HepG2 (cell line): ENCODE results near the gene RAB11FIP2. TPM values are rescaled to one million over a fixed set of nuclear protein-coding genes. Genes with fewer than 3 reads are reported as not detected.

Source experiments
- HMG20B ChIP-seq: conservative IDR thresholded peaks from 2 replicates; pipeline ENCODE4 v1.6.1; 2016; ENCODE audit warnings: missing genetic modification reagents, missing compliant biosample characterization
- IRX3 ChIP-seq: sonication (generic); formaldehyde crosslinking; IDR thresholded peaks from 2 replicates; pipeline ENCODE4 v1.8.1; 2023; ENCODE audit warnings: mild to moderate bottlenecking, low read depth, missing genetic modification reagents, borderline replicate concordance
- NFAT5 ChIP-seq: sonication (generic); formaldehyde crosslinking; IDR thresholded peaks from 2 replicates; pipeline ENCODE4 v1.4.0; 2020; ENCODE audit warnings: missing genetic modification reagents
- PRDM15 ChIP-seq: sonication (generic); formaldehyde crosslinking; IDR thresholded peaks from 2 replicates; pipeline ENCODE4 v1.4.0; 2020; ENCODE audit warnings: missing genetic modification reagents
- PRPF4 ChIP-seq: fragments of 200-400 bp; formaldehyde crosslinking; IDR thresholded peaks from 2 replicates; pipeline ENCODE4 v1.6.1; 2016; ENCODE audit warnings: low read length, low read depth; ENCODE audit not compliant: poor library complexity, severe bottlenecking
- ZNF205 ChIP-seq: IDR thresholded peaks from 2 replicates; pipeline ENCODE4 v1.6.1; 2018; ENCODE audit warnings: missing biosample characterization, missing genetic modification reagents
- ZNF724P ChIP-seq: sonication (generic); formaldehyde crosslinking; IDR thresholded peaks from 2 replicates; pipeline ENCODE4 v1.8.0; 2022; ENCODE audit warnings: missing genetic modification reagents, borderline replicate concordance
- polyA plus RNA-seq, 8 experiments: library from polyadenylated mRNA; depleted of rRNA in 3 of 8; stranded (reverse) in 7 of 8; unstranded in 1 of 8; fragments of >200 nt; fragmentation: Illumina TruSeq in 4 of 8; extraction: Trizol in 4 of 8; gene quantifications; 2 replicates each; pipeline versions ENCODE4 v1.2.1 to v1.2.3, GENCODE V29; 2011 to 2016; ENCODE audit warnings: low read depth in 4 of 8, missing spikeins in 1 of 8, mixed read lengths in 1 of 8; ENCODE audit not compliant: insufficient read depth in 1 of 8
- total RNA-seq, 5 experiments: library from RNA; depleted of rRNA; stranded (reverse); fragments of >200 nt; fragmentation: Illumina TruSeq; extraction: Trizol; gene quantifications; 2 replicates each; pipeline ENCODE4 v1.2.3, GENCODE V29; 2016; ENCODE audit warnings: low read depth in 1 of 5

The RAB11FIP2 gene
- total and polyA plus RNA-seq, 2 of the 13 experiments (the other 11 are each of a cell fraction or from before 2014, with no cell fraction given): 4.7 to 13.0 TPM

GRCh38 chr10:117969592-117969991 is 77.1 kb downstream of the RAB11FIP2 start (continued):
- TF ChIP-seq NFAT5 (no peak), IRX3 (CRISPR knock-in tag) (no peak), ZNF205 (no peak), PRDM15 (no peak), ZNF724P (CRISPR knock-in tag) (no peak), PRPF4 (no peak), HMG20B (CRISPR knock-in tag) (no peak)
